Liver (tissue), 9 donors: ENCODE results near the gene TMEM120B. TPM values are rescaled to one million over a fixed set of nuclear protein-coding genes. Genes with fewer than 3 reads are reported as not detected.

Source experiments
- DNase-seq: peaks from one replicate; pipeline ENCODE4 v3.0.0-alpha.2; 2017; ENCODE audit warnings: low spot score
- H3K27ac ChIP-seq, 2 donors: one replicate each; pipeline ENCODE4 v1.7.0; 2013; ENCODE audit warnings: inconsistent platforms in 2 of 2, low read length in 2 of 2, control low read depth in 1 of 2, low read depth in 1 of 2, mild to moderate bottlenecking in 1 of 2
- H3K27me3 ChIP-seq, 4 donors: one replicate each; pipeline versions ENCODE4 v1.6.1 to v1.7.0; 2013; ENCODE audit warnings: low read length in 3 of 4, inconsistent platforms in 1 of 4, mild to moderate bottlenecking in 1 of 4, moderate library complexity in 1 of 4; ENCODE audit not compliant: control insufficient read depth in 4 of 4, insufficient read depth in 4 of 4
- H3K36me3 ChIP-seq, 4 donors: one replicate each; pipeline versions ENCODE4 v1.6.1 to v1.7.0; 2013; ENCODE audit warnings: low read length in 3 of 4, mild to moderate bottlenecking in 3 of 4, low read depth in 1 of 4, moderate library complexity in 1 of 4; ENCODE audit not compliant: control insufficient read depth in 4 of 4, insufficient read depth in 3 of 4
- H3K4me1 ChIP-seq, 4 donors: one replicate each; pipeline versions ENCODE4 v1.6.1 to v1.7.0; 2013; ENCODE audit warnings: low read length in 3 of 4, mild to moderate bottlenecking in 3 of 4, moderate library complexity in 1 of 4; ENCODE audit not compliant: control insufficient read depth in 4 of 4, insufficient read depth in 4 of 4
- H3K4me3 ChIP-seq, 3 donors: one replicate each; pipeline versions ENCODE4 v1.6.1 to v1.7.0; 2013; ENCODE audit warnings: low read length in 3 of 3, control low read depth in 1 of 3, low read depth in 1 of 3, mild to moderate bottlenecking in 1 of 3
- H3K9ac ChIP-seq, 2 donors: one replicate each; pipeline ENCODE4 v1.7.0; 2013; ENCODE audit warnings: low read length in 2 of 2, mild to moderate bottlenecking in 2 of 2, moderate library complexity in 2 of 2, control low read depth in 1 of 2, low read depth in 1 of 2
- H3K9me3 ChIP-seq, 4 donors: one replicate each; pipeline versions ENCODE4 v1.6.1 to v1.7.0; 2013; ENCODE audit warnings: low read length in 3 of 4; ENCODE audit not compliant: control insufficient read depth in 4 of 4
- CTCF ChIP-seq: fragments of 150-350 bp; IDR thresholded peaks from 2 replicates; pipeline ENCODE4 v1.5.1; 2017; ENCODE audit warnings: improper control_type of control experiment, low read depth, low read length; ENCODE audit not compliant: missing input control
- EGR1 ChIP-seq, 2 donors: IDR thresholded peaks; 2 replicates each; pipeline ENCODE4 v1.6.1; 2016 to 2018; ENCODE audit warnings: antibody characterized with exemption in 2 of 2, low read depth in 2 of 2
- FOXA1 ChIP-seq: IDR thresholded peaks from 2 replicates; pipeline ENCODE4 v1.6.1; 2016; ENCODE audit warnings: antibody characterized with exemption
- GABPA ChIP-seq, 2 donors: IDR thresholded peaks in 1 of 2; conservative IDR thresholded peaks in 1 of 2; 2 replicates each; pipeline ENCODE4 v1.6.1; 2016; ENCODE audit warnings: antibody characterized with exemption in 2 of 2, mild to moderate bottlenecking in 1 of 2, moderate library complexity in 1 of 2
- HNF4A ChIP-seq, 2 donors: conservative IDR thresholded peaks; 2 replicates each; pipeline ENCODE4 v1.6.1; 2016; ENCODE audit warnings: antibody characterized with exemption in 2 of 2, mild to moderate bottlenecking in 2 of 2
- HNF4G ChIP-seq: IDR thresholded peaks from 2 replicates; pipeline ENCODE4 v1.6.1; 2016; ENCODE audit warnings: antibody characterized with exemption
- JUND ChIP-seq, 2 donors: IDR thresholded peaks; 2 replicates each; pipeline ENCODE4 v1.6.1; 2016; ENCODE audit warnings: antibody characterized with exemption in 2 of 2
- MAX ChIP-seq: IDR thresholded peaks from 2 replicates; pipeline ENCODE4 v1.6.1; 2016; ENCODE audit warnings: antibody characterized with exemption
- NR2F2 ChIP-seq: IDR thresholded peaks from 2 replicates; pipeline ENCODE4 v1.6.1; 2016; ENCODE audit warnings: antibody characterized with exemption
- RAD21 ChIP-seq, 2 donors: IDR thresholded peaks; 2 replicates each; pipeline ENCODE4 v1.6.1; 2016; ENCODE audit warnings: antibody characterized with exemption in 2 of 2, mild to moderate bottlenecking in 2 of 2
- REST ChIP-seq: IDR thresholded peaks from 2 replicates; pipeline ENCODE4 v1.6.1; 2016; ENCODE audit warnings: antibody characterized with exemption, mild to moderate bottlenecking
- RXRA ChIP-seq, 2 donors: IDR thresholded peaks; 2 replicates each; pipeline ENCODE4 v1.6.1; 2017 to 2018; ENCODE audit warnings: antibody characterized with exemption in 2 of 2, mild to moderate bottlenecking in 1 of 2
- SP1 ChIP-seq: IDR thresholded peaks from 2 replicates; pipeline ENCODE4 v1.6.1; 2018; ENCODE audit warnings: antibody characterized with exemption, mild to moderate bottlenecking
- TAF1 ChIP-seq: conservative IDR thresholded peaks from 2 replicates; pipeline ENCODE4 v1.6.1; 2016; ENCODE audit warnings: antibody characterized with exemption, mild to moderate bottlenecking
- YY1 ChIP-seq: IDR thresholded peaks from 2 replicates; pipeline ENCODE4 v1.6.1; 2016; ENCODE audit warnings: antibody characterized with exemption, mild to moderate bottlenecking
- WGBS: extraction: QIAGEN DNeasy Blood & Tissue Kit; methylation state at CpG from one replicate; pipeline ENCODE4 v1.1.7; 2013; 5-methylcytosine and 5-hydroxymethylcytosine counted together
- polyA plus RNA-seq, 2 donors: library from polyadenylated mRNA; stranded (reverse) in 1 of 2; unstranded in 1 of 2; fragments of 200-250 nt in 1 of 2; fragments of >200 nt in 1 of 2; fragmentation: Nextera tagmentation in 1 of 2; extraction: Ambion mirVana in 1 of 2; gene quantifications; one replicate each; pipeline versions ENCODE4 v1.2.1 to v1.2.3, GENCODE V29; 2013 to 2015
- total RNA-seq, 2 donors: library from RNA; depleted of rRNA; stranded (reverse); fragments of >200 nt; gene quantifications; one replicate each; pipeline ENCODE4 v1.2.3, GENCODE V29; 2014
- TF ChIP-seq, protein P1 (sequence below): IDR thresholded peaks from 2 replicates; pipeline ENCODE4 v1.6.1; 2016; ENCODE audit warnings: antibody characterized with exemption
- TF ChIP-seq, protein P2 (sequence below): IDR thresholded peaks from 2 replicates; pipeline ENCODE4 v1.6.1; 2016; ENCODE audit warnings: antibody characterized with exemption
- donor health status: healthy.
- donor health status: healthy.
- donor health status: healthy.
- donor health status: healthy.
- donor health status: healthy.

Gene TMEM120B
- total and polyA plus RNA-seq, 4 donors: 1.6 to 9.2 (median 3.4) TPM

- TF ChIP-seq REST: no peak
- peak; percentile 7 for TF ChIP-seq MAX
- peak; percentile 32 for TF ChIP-seq SP1
- TF ChIP-seq TAF1: no peak
These were observed 81.4 kb downstream of the TMEM120B start (continued) for GRCh38 chr12:121793838-121794533.

GRCh38 chr12:121794534-121795033 lies 82.0 kb downstream of the TMEM120B start:
- Histone ChIP-seq H3K4me3 (peak overlapping the region in 2 of 3 donors; percentile 2 to 4), H3K36me3 (no peaks in the 10 kb centered on the region), H3K27ac (peak overlapping the region; percentile 92), H3K9me3 (no peaks in the 10 kb centered on the region), H3K4me1 (peaks cover 17 to 62% (median 53%) of the 10 kb centered on the region in 4 donors), H3K9ac (peak overlapping the region; percentile 72 to 73), H3K27me3 (no peaks in the 10 kb centered on the region)
- WGBS: under 1% methylated on average over 13 of the region's 13 CpGs
- TF ChIP-seq RAD21 (IDR thresholded peaks at IDR 0.05) (no peak), FOXA1 (no peak), REST (peak; percentile 48), MAX (peak; percentile 14), JUND (IDR thresholded peaks at IDR 0.05) (no peak), NR2F2 (no peak), HNF4A (conservative IDR thresholded peaks at IDR 0.05) (no peak), EGR1 (IDR thresholded peaks at IDR 0.05; ENCODE audit: low read depth in 2 of 2) (no peak), RXRA (IDR thresholded peaks at IDR 0.05) (peak in 1 of 2 donors; percentile 57), YY1 (no peak), HNF4G (no peak), TAF1 (no peak), CTCF (no peak), GABPA (IDR thresholded peaks at IDR 0.05 in 1 of 2, conservative IDR thresholded peaks at IDR 0.05 in 1 of 2) (no peak), SP1 (no peak)
- TF ChIP-seq, protein P1, sequence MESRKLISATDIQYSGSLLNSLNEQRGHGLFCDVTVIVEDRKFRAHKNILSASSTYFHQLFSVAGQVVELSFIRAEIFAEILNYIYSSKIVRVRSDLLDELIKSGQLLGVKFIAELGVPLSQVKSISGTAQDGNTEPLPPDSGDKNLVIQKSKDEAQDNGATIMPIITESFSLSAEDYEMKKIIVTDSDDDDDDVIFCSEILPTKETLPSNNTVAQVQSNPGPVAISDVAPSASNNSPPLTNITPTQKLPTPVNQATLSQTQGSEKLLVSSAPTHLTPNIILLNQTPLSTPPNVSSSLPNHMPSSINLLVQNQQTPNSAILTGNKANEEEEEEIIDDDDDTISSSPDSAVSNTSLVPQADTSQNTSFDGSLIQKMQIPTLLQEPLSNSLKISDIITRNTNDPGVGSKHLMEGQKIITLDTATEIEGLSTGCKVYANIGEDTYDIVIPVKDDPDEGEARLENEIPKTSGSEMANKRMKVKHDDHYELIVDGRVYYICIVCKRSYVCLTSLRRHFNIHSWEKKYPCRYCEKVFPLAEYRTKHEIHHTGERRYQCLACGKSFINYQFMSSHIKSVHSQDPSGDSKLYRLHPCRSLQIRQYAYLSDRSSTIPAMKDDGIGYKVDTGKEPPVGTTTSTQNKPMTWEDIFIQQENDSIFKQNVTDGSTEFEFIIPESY: no peak
- TF ChIP-seq, protein P2, sequence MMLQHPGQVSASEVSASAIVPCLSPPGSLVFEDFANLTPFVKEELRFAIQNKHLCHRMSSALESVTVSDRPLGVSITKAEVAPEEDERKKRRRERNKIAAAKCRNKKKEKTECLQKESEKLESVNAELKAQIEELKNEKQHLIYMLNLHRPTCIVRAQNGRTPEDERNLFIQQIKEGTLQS: no peak
- no peak for DNase-seq
